Neural cell (in vitro differentiated cells): ENCODE data around the gene ZNF789. TPM values are rescaled to one million over a fixed set of nuclear protein-coding genes. Genes with fewer than 3 reads are reported as not detected.
"Not testable (repeated sequence)": the region's sequence is repeated elsewhere in the genome, so short reads cannot be mapped to it uniquely, and the experiment has no call there.

ENCODE experiments used
- H2AFZ ChIP-seq: fragments of 200-600, 300-800 bp; sonication (generic), shearing (Covaris generic); 2 replicates; pipeline ENCODE4 v1.6.0; 2014; ENCODE audit warnings: low read depth, mild to moderate bottlenecking, antibody characterized with exemption, low read length, moderate library complexity
- H3F3A ChIP-seq: fragments of 200-600 bp; shearing (Covaris generic); 2 replicates; pipeline ENCODE4 v1.6.1; 2016; ENCODE audit warnings: mild to moderate bottlenecking, moderate library complexity, mixed read lengths, antibody characterized with exemption, low read length; ENCODE audit not compliant: insufficient read depth, poor library complexity, severe bottlenecking
- H3K27ac ChIP-seq: fragments of 200-600, 300-800 bp; sonication (generic), shearing (Covaris generic); 2 replicates; pipeline ENCODE4 v1.5.1; 2014; ENCODE audit warnings: mild to moderate bottlenecking, low read length, moderate library complexity
- H3K27me3 ChIP-seq: fragments of 300-800, 200-600 bp; sonication (generic), shearing (Covaris generic); 2 replicates; pipeline ENCODE4 v1.6.0; 2014; ENCODE audit warnings: mild to moderate bottlenecking, low read depth, low read length, moderate library complexity; ENCODE audit not compliant: insufficient read depth
- H3K36me3 ChIP-seq: fragments of 300-800, 200-600 bp; sonication (generic), shearing (Covaris generic); 2 replicates; pipeline ENCODE4 v1.5.1; 2014; ENCODE audit warnings: mild to moderate bottlenecking, antibody characterized with exemption, low read length, moderate library complexity; ENCODE audit not compliant: insufficient read depth
- H3K4me2 ChIP-seq: fragments of 300-800, 200-600 bp; sonication (generic), shearing (Covaris generic); 2 replicates; pipeline ENCODE4 v1.6.0; 2014; ENCODE audit warnings: mild to moderate bottlenecking, low read length
- H3K4me3 ChIP-seq: fragments of 300-800, 200-600 bp; sonication (generic), shearing (Covaris generic); 2 replicates; pipeline ENCODE4 v1.5.1; 2014; ENCODE audit warnings: mild to moderate bottlenecking, low read length, moderate library complexity
- H3K79me2 ChIP-seq: fragments of 200-600 bp; shearing (Covaris generic); replicated peaks from 2 replicates; pipeline ENCODE4 v1.6.0; 2014; ENCODE audit warnings: mild to moderate bottlenecking, low read length, moderate library complexity; ENCODE audit not compliant: insufficient read depth
- H3K9ac ChIP-seq: fragments of 300-800, 200-600 bp; sonication (generic), shearing (Covaris generic); 2 replicates; pipeline ENCODE4 v1.6.1; 2016; ENCODE audit warnings: mild to moderate bottlenecking, low read length, mixed read lengths
- H3K9me2 ChIP-seq: fragments of 200-600 bp; shearing (Covaris generic); 2 replicates; pipeline ENCODE4 v1.6.1; 2016; ENCODE audit warnings: mild to moderate bottlenecking, low read length, mixed read lengths; ENCODE audit not compliant: insufficient read depth
- H3K9me3 ChIP-seq: fragments of 200-600, 300-800 bp; sonication (generic), shearing (Covaris generic); 2 replicates; pipeline ENCODE4 v1.6.1; 2016; ENCODE audit warnings: mild to moderate bottlenecking, mixed run types, low read length, moderate library complexity, mixed read lengths
- H4K20me1 ChIP-seq: fragments of 200-600 bp; shearing (Covaris generic); 2 replicates; pipeline ENCODE4 v1.6.1; 2016; ENCODE audit warnings: mild to moderate bottlenecking, mixed run types; ENCODE audit not compliant: insufficient read depth
- CTCF ChIP-seq: fragments of 450-650 bp; IDR thresholded peaks from 2 replicates; pipeline ENCODE4 v1.5.1; 2014; ENCODE audit warnings: antibody characterized with exemption, mild to moderate bottlenecking, moderate library complexity; ENCODE audit not compliant: poor library complexity, severe bottlenecking
- EP300 ChIP-seq: fragments of 450-650 bp; conservative IDR thresholded peaks from 2 replicates; pipeline ENCODE4 v1.6.1; 2014; ENCODE audit warnings: antibody characterized with exemption, mild to moderate bottlenecking, moderate library complexity; ENCODE audit not compliant: poor library complexity, severe bottlenecking
- EZH2 ChIP-seq: fragments of 200-600, 300-800 bp; shearing (Covaris generic), sonication (generic); IDR thresholded peaks from 2 replicates; pipeline ENCODE4 v1.6.1; 2014; ENCODE audit warnings: antibody characterized with exemption, low read length, borderline replicate concordance, mild to moderate bottlenecking; ENCODE audit not compliant: insufficient read depth, poor library complexity, severe bottlenecking
- MXI1 ChIP-seq: fragments of 450-650 bp; conservative IDR thresholded peaks from 2 replicates; pipeline ENCODE4 v1.6.1; 2014; ENCODE audit warnings: antibody characterized with exemption, mild to moderate bottlenecking; ENCODE audit not compliant: poor library complexity, severe bottlenecking
- POLR2AphosphoS5 ChIP-seq: IDR thresholded peaks from 2 replicates; pipeline ENCODE4 v1.6.1; 2012
- RAD21 ChIP-seq: fragments of 450-650 bp; conservative IDR thresholded peaks from 2 replicates; pipeline ENCODE4 v1.6.1; 2014; ENCODE audit warnings: antibody characterized with exemption, mild to moderate bottlenecking, moderate library complexity
- REST ChIP-seq: IDR thresholded peaks from 2 replicates; pipeline ENCODE4 v1.6.1; 2012; ENCODE audit warnings: borderline replicate concordance
- SMC3 ChIP-seq: fragments of 450-650 bp; conservative IDR thresholded peaks from 2 replicates; pipeline ENCODE4 v1.6.1; 2014; ENCODE audit warnings: antibody characterized with exemption, mild to moderate bottlenecking, moderate library complexity; ENCODE audit not compliant: poor library complexity
- TAF1 ChIP-seq: IDR thresholded peaks from 2 replicates; pipeline ENCODE4 v1.6.1; 2012; ENCODE audit warnings: low read depth
- polyA plus RNA-seq: library from polyadenylated mRNA; depleted of rRNA; stranded (reverse); fragments of >200 nt; gene quantifications from 2 replicates; pipeline ENCODE4 v1.2.3, GENCODE V29; 2014

Gene ZNF789
- polyA plus RNA-seq, 1 donor from 2014 or later, result 49.9 TPM

- no peaks in the 10 kb centered on the region for H3K9me2 ChIP-seq
- no peaks in the 10 kb centered on the region for H3K27me3 ChIP-seq
- H4K20me1 ChIP-seq, result no peaks in the 10 kb centered on the region
- H3K27ac ChIP-seq, result no peak overlapping the region
- no peaks in the 10 kb centered on the region for H3K36me3 ChIP-seq
- H3K9me3 ChIP-seq, result no peaks in the 10 kb centered on the region
- H3K9ac ChIP-seq, result no peak overlapping the region
- no peaks in the 10 kb centered on the region for H3F3A ChIP-seq
- no peak overlapping the region for H3K4me2 ChIP-seq
- no peak overlapping the region for H3K4me3 ChIP-seq
- TF ChIP-seq POLR2AphosphoS5 (no peak), MXI1 (no peak), SMC3 (no peak), REST (no peak), TAF1 (no peak), EZH2 (no peak), EP300 (no peak), CTCF (no peak), RAD21 (no peak)
- H3K79me2 ChIP-seq, result no peaks in the 10 kb centered on the region
- H2AFZ ChIP-seq, result no peak overlapping the region
Observed at GRCh38 chr7:99428972-99429566, 43.6 kb upstream of the ZNF789 start.

GRCh38 chr7:99429756-99430155, 42.9 kb upstream of the ZNF789 start:
- H3K4me3 ChIP-seq, result no peak overlapping the region
- no peaks in the 10 kb centered on the region for H4K20me1 ChIP-seq
- no peak overlapping the region for H2AFZ ChIP-seq
- H3K36me3 ChIP-seq, result no peaks in the 10 kb centered on the region
- H3K9ac ChIP-seq, result no peak overlapping the region
- no peaks in the 10 kb centered on the region for H3F3A ChIP-seq
- no peaks in the 10 kb centered on the region for H3K9me2 ChIP-seq
- no peaks in the 10 kb centered on the region for H3K79me2 ChIP-seq
- no peak overlapping the region for H3K27ac ChIP-seq
- no peaks in the 10 kb centered on the region for H3K27me3 ChIP-seq
- no peaks in the 10 kb centered on the region for H3K9me3 ChIP-seq
- no peak overlapping the region for H3K4me2 ChIP-seq
- TF ChIP-seq REST (no peak), SMC3 (no peak), MXI1 (no peak)

- H4K20me1 ChIP-seq, H3K9me2 ChIP-seq, H3K4me3 ChIP-seq, H3K27ac ChIP-seq, H3K36me3 ChIP-seq, H3K79me2 ChIP-seq, H3F3A ChIP-seq, H3K9ac ChIP-seq, H2AFZ ChIP-seq, H3K27me3 ChIP-seq, H3K4me2 ChIP-seq, H3K9me3 ChIP-seq: not testable (repeated sequence)
Observed at GRCh38 chr7:99431756-99432540, 40.7 kb upstream of the ZNF789 start.
